ENCODE measurements around the gene CKS2. TPM values are rescaled to one million over a fixed set of nuclear protein-coding genes. Genes with fewer than 3 reads are reported as not detected.
A peak's percentile ranks its signal among the peaks of the same experiment; 100 is the strongest.
"Not testable (repeated sequence)": the region's sequence is repeated elsewhere in the genome, so short reads cannot be mapped to it uniquely, and the experiment has no call there.

Gene CKS2
- polyA plus RNA-seq, 5 donors = 69.7 to 139 (median 78.1) TPM

- DNase-seq = no peak
These were observed 1.8 kb upstream of the CKS2 start for GRCh38 chr9:89309166-89309565.

- DNase-seq = peak; percentile 9 to 10
These were observed 1.2 kb upstream of the CKS2 start for GRCh38 chr9:89309608-89310474.

GRCh38 chr9:89311346-89312221, 589 bp downstream of the CKS2 start:
- peak; percentile 12 to 20 for DNase-seq

GRCh38 chr9:89312222-89312571, 1.2 kb downstream of the CKS2 start:
- peak; percentile 34 to 58 for DNase-seq

- no peak for DNase-seq
These were observed 2.8 kb downstream of the CKS2 start for GRCh38 chr9:89313842-89314241.

GRCh38 chr9:89314955-89315354, 4.0 kb downstream of the CKS2 start:
- DNase-seq = no peak

GRCh38 chr9:89315482-89315881, 4.5 kb downstream of the CKS2 start:
- DNase-seq = no peak

GRCh38 chr9:89317282-89317681, 6.3 kb downstream of the CKS2 start:
- no peak for DNase-seq

GRCh38 chr9:89318123-89319014, 7.4 kb downstream of the CKS2 start, which contains the start of gene SECISBP2:
Gene SECISBP2 (plus strand): TSS chr9:89318500. CDS start chr9:89318577, 77 bp downstream.
- peak; percentile 98 to 99 for DNase-seq

- DNase-seq = peak; percentile 11 to 23
These were observed 8.3 kb downstream of the CKS2 start for GRCh38 chr9:89319015-89319905.

- DNase-seq = no peak
These were observed 12.4 kb downstream of the CKS2 start for GRCh38 chr9:89323390-89323789.

- no peak for DNase-seq
These were observed 14.7 kb downstream of the CKS2 start for GRCh38 chr9:89325733-89326132.

GRCh38 chr9:89328064-89328463, 17.1 kb downstream of the CKS2 start:
- DNase-seq = no peak

GRCh38 chr9:89329917-89330316, 18.9 kb downstream of the CKS2 start:
- no peak for DNase-seq

- no peak for DNase-seq
These were observed 19.5 kb downstream of the CKS2 start for GRCh38 chr9:89330513-89330912.

GRCh38 chr9:89339807-89340206, 28.8 kb downstream of the CKS2 start:
- DNase-seq = no peak

- no peak for DNase-seq
These were observed 29.3 kb downstream of the CKS2 start for GRCh38 chr9:89340332-89340731.

GRCh38 chr9:89342213-89342612, 31.2 kb downstream of the CKS2 start:
- no peak for DNase-seq

GRCh38 chr9:89342948-89343347, 32.0 kb downstream of the CKS2 start:
- no peak for DNase-seq

- DNase-seq = not testable (repeated sequence)
These were observed 32.8 kb downstream of the CKS2 start for GRCh38 chr9:89343812-89344211.

GRCh38 chr9:89345476-89345875, 34.5 kb downstream of the CKS2 start:
- no peak for DNase-seq
